ENCODE data around the gene UBR2. TPM values are rescaled to one million over a fixed set of nuclear protein-coding genes. Genes with fewer than 3 reads are reported as not detected.
A peak's percentile ranks its signal among the peaks of the same experiment; 100 is the strongest.

UBR2 gene
- total and polyA plus RNA-seq, 2 of the 13 experiments (the other 11 are each of a cell fraction or from before 2014, with no cell fraction given) = 17.6 to 29.3 TPM

DNA sequence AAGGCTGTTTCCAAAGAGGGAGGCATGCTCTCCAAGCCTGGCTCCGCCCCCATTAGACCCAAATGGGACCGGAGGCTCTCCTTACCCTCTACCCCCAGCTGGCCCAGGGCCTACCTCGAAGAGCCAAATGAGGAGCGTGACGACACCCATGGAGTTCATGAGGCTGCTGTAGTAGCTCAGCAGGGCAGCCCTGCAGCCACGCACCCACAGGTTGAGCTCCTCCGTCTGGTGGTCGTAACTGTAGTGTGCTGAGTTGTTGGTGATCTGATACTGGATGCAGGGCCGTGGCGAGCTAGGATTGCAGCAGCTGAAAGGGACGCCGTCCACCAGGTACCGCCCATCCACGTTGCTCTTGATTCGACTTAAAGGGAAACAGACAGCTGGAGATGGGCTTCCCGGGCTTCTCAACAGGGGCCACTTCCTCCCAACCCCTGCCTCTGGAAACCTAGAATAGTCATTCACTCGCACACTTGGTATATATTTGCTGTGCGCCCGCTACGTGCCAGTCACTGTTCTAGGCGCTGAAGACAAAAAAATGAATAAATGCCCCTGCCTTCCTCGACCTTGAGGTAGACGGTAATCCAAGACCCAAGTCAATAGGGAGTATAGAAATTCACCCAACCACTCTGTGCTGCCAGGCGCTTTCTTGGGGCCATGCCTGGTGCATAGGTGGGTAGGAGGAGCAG is 140.6 kb downstream of the UBR2 start (continued):
- TF ChIP-seq, protein P1, sequence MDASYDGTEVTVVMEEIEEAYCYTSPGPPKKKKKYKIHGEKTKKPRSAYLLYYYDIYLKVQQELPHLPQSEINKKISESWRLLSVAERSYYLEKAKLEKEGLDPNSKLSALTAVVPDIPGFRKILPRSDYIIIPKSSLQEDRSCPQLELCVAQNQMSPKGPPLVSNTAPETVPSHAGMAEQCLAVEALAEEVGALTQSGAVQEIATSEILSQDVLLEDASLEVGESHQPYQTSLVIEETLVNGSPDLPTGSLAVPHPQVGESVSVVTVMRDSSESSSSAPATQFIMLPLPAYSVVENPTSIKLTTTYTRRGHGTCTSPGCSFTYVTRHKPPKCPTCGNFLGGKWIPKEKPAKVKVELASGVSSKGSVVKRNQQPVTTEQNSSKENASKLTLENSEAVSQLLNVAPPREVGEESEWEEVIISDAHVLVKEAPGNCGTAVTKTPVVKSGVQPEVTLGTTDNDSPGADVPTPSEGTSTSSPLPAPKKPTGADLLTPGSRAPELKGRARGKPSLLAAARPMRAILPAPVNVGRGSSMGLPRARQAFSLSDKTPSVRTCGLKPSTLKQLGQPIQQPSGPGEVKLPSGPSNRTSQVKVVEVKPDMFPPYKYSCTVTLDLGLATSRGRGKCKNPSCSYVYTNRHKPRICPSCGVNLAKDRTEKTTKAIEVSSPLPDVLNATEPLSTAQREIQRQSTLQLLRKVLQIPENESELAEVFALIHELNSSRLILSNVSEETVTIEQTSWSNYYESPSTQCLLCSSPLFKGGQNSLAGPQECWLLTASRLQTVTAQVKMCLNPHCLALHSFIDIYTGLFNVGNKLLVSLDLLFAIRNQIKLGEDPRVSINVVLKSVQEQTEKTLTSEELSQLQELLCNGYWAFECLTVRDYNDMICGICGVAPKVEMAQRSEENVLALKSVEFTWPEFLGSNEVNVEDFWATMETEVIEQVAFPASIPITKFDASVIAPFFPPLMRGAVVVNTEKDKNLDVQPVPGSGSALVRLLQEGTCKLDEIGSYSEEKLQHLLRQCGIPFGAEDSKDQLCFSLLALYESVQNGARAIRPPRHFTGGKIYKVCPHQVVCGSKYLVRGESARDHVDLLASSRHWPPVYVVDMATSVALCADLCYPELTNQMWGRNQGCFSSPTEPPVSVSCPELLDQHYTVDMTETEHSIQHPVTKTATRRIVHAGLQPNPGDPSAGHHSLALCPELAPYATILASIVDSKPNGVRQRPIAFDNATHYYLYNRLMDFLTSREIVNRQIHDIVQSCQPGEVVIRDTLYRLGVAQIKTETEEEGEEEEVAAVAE (CRISPR knock-in tag; IDR thresholded peaks at IDR 0.05; ENCODE audit: borderline replicate concordance) = no peak
- TF ChIP-seq ZFP90 (CRISPR knock-in tag; IDR thresholded peaks at IDR 0.05; ENCODE audit: borderline replicate concordance) = no peak
- TF ChIP-seq ATF7-NPFF (CRISPR knock-in tag; IDR thresholded peaks at IDR 0.05; ENCODE audit: low read depth) = 0 out of 2 replicates have a peak, but pooled peaks have one; percentile 28
- TF ChIP-seq ZNF605 (CRISPR knock-in tag; IDR thresholded peaks at IDR 0.05) = no peak
- TF ChIP-seq PHF8 (CRISPR knock-in tag; IDR thresholded peaks at IDR 0.05) = peak; percentile 37; the same call in 1 of the 2 replicates
- TF ChIP-seq ZNF674 (CRISPR knock-in tag; IDR thresholded peaks at IDR 0.05; ENCODE audit: low read depth) = no peak
- TF ChIP-seq POLR2A (IDR thresholded peaks at IDR 0.05; ENCODE audit: insufficient read depth in 1 of 2, low read depth in 2 of 2, low read length in 2 of 2) = peak in 1 of 2 experiments; percentile 21; a peak in 1 of 4 replicates

DNA sequence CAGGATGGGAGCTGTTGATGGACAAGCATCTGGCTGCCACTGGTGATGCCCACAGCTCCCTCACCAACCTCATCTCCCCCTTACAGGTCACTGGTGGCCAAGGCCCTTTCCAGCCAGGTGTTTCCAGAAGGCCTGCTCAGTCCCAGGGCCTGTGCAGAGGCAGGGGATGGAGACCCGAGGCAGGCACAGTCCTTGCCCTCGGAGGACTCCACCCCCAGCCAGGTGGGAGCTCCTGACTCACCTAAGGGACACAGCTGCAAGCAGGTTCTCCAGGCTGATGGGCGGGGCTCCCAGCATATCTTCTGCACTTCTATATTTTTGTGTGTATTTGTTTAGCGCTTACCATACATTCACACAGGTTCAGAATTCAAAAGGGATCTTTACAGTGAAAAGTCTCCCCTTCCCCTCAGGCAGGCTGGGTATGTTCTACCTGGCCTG is 141.1 kb downstream of the UBR2 start:
- Histone ChIP-seq H4K20me1 (ENCODE audit: insufficient read depth, low read length) (no peaks in the 10 kb centered on the region), H3K27ac (ENCODE audit: extremely low read length, insufficient read depth, low read length) (no peak overlapping the region), H3K4me3 (replicated peaks in 1 of 3; ENCODE audit: insufficient read depth in 1 of 3, low read depth in 2 of 3, low read length in 3 of 3) (peak overlapping the region in 1 of 3 experiments; percentile 70; a peak in 1 of 6 replicates), H3K27me3 (ENCODE audit: control insufficient read depth in 1 of 2, insufficient read depth in 2 of 2, low read length in 2 of 2) (no peaks in the 10 kb centered on the region; a peak in 1 of 5 replicates), H3K9me3 (ENCODE audit: low read length) (no peaks in the 10 kb centered on the region), H3K9ac (ENCODE audit: insufficient read depth, low read depth, low read length) (no peak overlapping the region), H3K4me1 (ENCODE audit: insufficient read depth, low read length) (peaks cover 13% of the 10 kb centered on the region; the same call in 1 of the 2 replicates), H3K79me2 (ENCODE audit: insufficient read depth, low read length) (no peaks in the 10 kb centered on the region), H3K4me2 (ENCODE audit: low read depth, low read length) (peak overlapping the region; percentile 88), H2AFZ (ENCODE audit: low read length) (no peak overlapping the region), H3K36me3 (replicated peaks in 1 of 2; ENCODE audit: control insufficient read depth in 1 of 2, insufficient read depth in 2 of 2, low read length in 2 of 2) (no peaks in the 10 kb centered on the region)
- TF ChIP-seq, protein P2, sequence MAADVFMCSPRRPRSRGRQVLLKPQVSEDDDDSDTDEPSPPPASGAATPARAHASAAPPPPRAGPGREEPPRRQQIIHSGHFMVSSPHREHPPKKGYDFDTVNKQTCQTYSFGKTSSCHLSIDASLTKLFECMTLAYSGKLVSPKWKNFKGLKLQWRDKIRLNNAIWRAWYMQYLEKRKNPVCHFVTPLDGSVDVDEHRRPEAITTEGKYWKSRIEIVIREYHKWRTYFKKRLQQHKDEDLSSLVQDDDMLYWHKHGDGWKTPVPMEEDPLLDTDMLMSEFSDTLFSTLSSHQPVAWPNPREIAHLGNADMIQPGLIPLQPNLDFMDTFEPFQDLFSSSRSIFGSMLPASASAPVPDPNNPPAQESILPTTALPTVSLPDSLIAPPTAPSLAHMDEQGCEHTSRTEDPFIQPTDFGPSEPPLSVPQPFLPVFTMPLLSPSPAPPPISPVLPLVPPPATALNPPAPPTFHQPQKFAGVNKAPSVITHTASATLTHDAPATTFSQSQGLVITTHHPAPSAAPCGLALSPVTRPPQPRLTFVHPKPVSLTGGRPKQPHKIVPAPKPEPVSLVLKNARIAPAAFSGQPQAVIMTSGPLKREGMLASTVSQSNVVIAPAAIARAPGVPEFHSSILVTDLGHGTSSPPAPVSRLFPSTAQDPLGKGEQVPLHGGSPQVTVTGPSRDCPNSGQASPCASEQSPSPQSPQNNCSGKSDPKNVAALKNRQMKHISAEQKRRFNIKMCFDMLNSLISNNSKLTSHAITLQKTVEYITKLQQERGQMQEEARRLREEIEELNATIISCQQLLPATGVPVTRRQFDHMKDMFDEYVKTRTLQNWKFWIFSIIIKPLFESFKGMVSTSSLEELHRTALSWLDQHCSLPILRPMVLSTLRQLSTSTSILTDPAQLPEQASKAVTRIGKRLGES (CRISPR knock-in tag; IDR thresholded peaks at IDR 0.05; ENCODE audit: borderline replicate concordance) = no peak
- peak; percentile 4; the same call in 1 of the 2 replicates for TF ChIP-seq NFKB2 (CRISPR knock-in tag; IDR thresholded peaks at IDR 0.05; ENCODE audit: borderline replicate concordance)
- POLR2A ChIA-PET = interaction anchor here (1.2 to 1.5 kb wide), 4 partner anchors 12 to 77 kb away, joined by 4 to 5 read pairs (median 4); partner anchors contain the start of gene TBCC
- no peak for FAIRE-seq
- intact Hi-C loops (cut with micrococcal nuclease; ENCODE audit: unreplicated experiment) = loop anchor here (1.0 kb wide), 1 partner anchor 36 kb away; no protein-coding TSS in a partner anchor
- in situ Hi-C loops (cut with HindIII; ENCODE audit: extremely low pct_ligation_motif_present, low pct_unique_long_range_greater_than_20kb) = no loop called here
- ATAC-seq = peak; percentile 22
- DNase-seq (ENCODE audit: low spot score) = no peak
- no TSS peak for BruUV-seq (replicated peaks)
- 51% methylated on average over 2 of the region's 4 CpGs for WGBS (ENCODE audit: low lambda C conversion rate)
- CTCF ChIA-PET (ENCODE audit: low intra/inter-chr PET ratio, low total read pairs) = no interaction called here
